Kidney (tissue), 22 donors: Measurements from ENCODE around the gene SAMM50. TPM values are rescaled to one million over a fixed set of nuclear protein-coding genes. Genes with fewer than 3 reads are reported as not detected.

ENCODE experiments used
- DNase-seq, 5 donors: peaks; one replicate each; pipeline ENCODE4 v3.0.0-alpha.2; 2013 to 2020
- FAIRE-seq: peaks from 2 replicates; lab custom pipeline; 2012; peaks lifted over from hg19 to GRCh38; lab: Jason Lieb, UNC
- H3K27ac ChIP-seq, 2 donors: one replicate each; pipeline ENCODE4 v1.7.0; 2013; ENCODE audit warnings: low read depth in 2 of 2, low read length in 2 of 2, inconsistent platforms in 1 of 2
- H3K27me3 ChIP-seq: one replicate; pipeline ENCODE4 v1.7.1; 2013; ENCODE audit warnings: low read length, inconsistent platforms; ENCODE audit not compliant: control insufficient read depth, insufficient read depth
- H3K36me3 ChIP-seq, 3 donors: one replicate each; pipeline versions ENCODE4 v1.7.0 to v1.7.1; 2013; ENCODE audit warnings: low read length in 3 of 3, control low read depth in 1 of 3, inconsistent platforms in 1 of 3; ENCODE audit not compliant: insufficient read depth in 3 of 3, control insufficient read depth in 2 of 3
- H3K4me1 ChIP-seq, 3 donors: one replicate each; pipeline versions ENCODE4 v1.7.0 to v1.7.1; 2013; ENCODE audit warnings: low read length in 3 of 3, inconsistent platforms in 1 of 3, low read depth in 1 of 3; ENCODE audit not compliant: control insufficient read depth in 2 of 3, insufficient read depth in 2 of 3
- H3K4me3 ChIP-seq, 3 donors: one replicate each; pipeline versions ENCODE4 v1.7.0 to v1.8.1; 2013; ENCODE audit warnings: low read length in 3 of 3, control low read depth in 1 of 3, inconsistent platforms in 1 of 3
- H3K9ac ChIP-seq, 3 donors: one replicate each; pipeline versions ENCODE4 v1.7.0 to v1.7.1; 2013; ENCODE audit warnings: low read length in 3 of 3, control low read depth in 1 of 3, inconsistent platforms in 1 of 3
- H3K9me3 ChIP-seq, 3 donors: one replicate each; pipeline versions ENCODE4 v1.7.0 to v1.7.1; 2013; ENCODE audit warnings: low read length in 3 of 3, control low read depth in 1 of 3, inconsistent platforms in 1 of 3; ENCODE audit not compliant: control insufficient read depth in 2 of 3, insufficient read depth in 1 of 3
- CTCF ChIP-seq: IDR thresholded peaks from 3 replicates; pipeline ENCODE4 v1.5.1; 2012; ENCODE audit warnings: mild to moderate bottlenecking, moderate library complexity, borderline replicate concordance; ENCODE audit not compliant: insufficient read depth; ENCODE audit errors: extremely low read depth
- intact Hi-C: fragments of 100-400 bp; cut with DNase I; formaldehyde crosslinking; loops from one replicate; pipeline ENCODE4 v1.11.1; 2022
- long read RNA-seq, 10 donors: library from polyadenylated mRNA in 1 of 10; unstranded in 1 of 10; transcript quantifications; one replicate each; pipeline ENCODE4 v2.0.0 and lab custom pipeline, GENCODE V29; 2021 to 2026
- polyA plus RNA-seq: library from polyadenylated mRNA; stranded (reverse); fragments of 350-450 nt; fragmentation: Illumina TruSeq; extraction: RNeasy Lipid Tissue Mini Kit (QIAGEN cat#74804); gene quantifications from one replicate; pipeline ENCODE4 v1.2.3, GENCODE V29; 2014; ENCODE audit warnings: low read depth, low replicate concordance; ENCODE audit not compliant: insufficient read depth
- total RNA-seq: library from RNA; stranded (reverse); fragmentation: NEBNext Ultra II Directional; extraction: Animal tissue kit (Norgen Biotek cat#: 25700); gene quantifications from one replicate; pipeline ENCODE4 v1.2.1, GENCODE V29; 2021
- donor health status: control.
- donor health status: control.
- donor health status: control.
- donor health status: control.
- donor health status: control.
- donor health status: DM: yes; HTN: yes; CAD: no.
- donor health status: Normal renal cell carcinoma (clear cell type).

The SAMM50 gene
- total RNA-seq (34.9 TPM), polyA plus RNA-seq (57.0 TPM)
- long read RNA-seq, donor 1, transcript SAMM50-201 (15 exons, 1,717 nt), result major isoform, 21 of 49 reads
- long read RNA-seq, donor 1, partial matches to known transcripts, result 22 of 49 reads
- long read RNA-seq, donor 1, other reads (novel, unspliced or antisense), result 0 of 49 reads
- long read RNA-seq, donor 2, transcript SAMM50-201 (15 exons, 1,717 nt), result major isoform, 17 of 41 reads
- long read RNA-seq, donor 2, partial matches to known transcripts, result 23 of 41 reads
- long read RNA-seq, donor 2, other reads (novel, unspliced or antisense), result 0 of 41 reads
- long read RNA-seq, donor 3, transcript SAMM50-201 (15 exons, 1,717 nt), result major isoform, 18 of 34 reads
- long read RNA-seq, donor 3, partial matches to known transcripts, result 13 of 34 reads
- long read RNA-seq, donor 3, other reads (novel, unspliced or antisense), result 0 of 34 reads
- long read RNA-seq, donor 4, transcript SAMM50-201 (15 exons, 1,717 nt), result major isoform, 11 of 11 reads
- long read RNA-seq, donor 4, partial matches to known transcripts, result 0 of 11 reads
- long read RNA-seq, donor 4, other reads (novel, unspliced or antisense), result 0 of 11 reads
- long read RNA-seq, donor 5, partial matches to known transcripts, result 0 of 1 reads
- long read RNA-seq, donor 5, other reads (novel, unspliced or antisense), result 0 of 1 reads
- long read RNA-seq, donor 6, transcript SAMM50-201 (15 exons, 1,717 nt), result major isoform, 28 of 67 reads
- long read RNA-seq, donor 6, partial matches to known transcripts, result 38 of 67 reads
- long read RNA-seq, donor 6, other reads (novel, unspliced or antisense), result 0 of 67 reads
- long read RNA-seq, donor 7, transcript SAMM50-201 (15 exons, 1,717 nt), result major isoform, 24 of 48 reads
- long read RNA-seq, donor 7, partial matches to known transcripts, result 23 of 48 reads
- long read RNA-seq, donor 7, other reads (novel, unspliced or antisense), result 0 of 48 reads
- long read RNA-seq, donor 8, transcript SAMM50-201 (15 exons, 1,717 nt), result major isoform, 11 of 29 reads
- long read RNA-seq, donor 8, partial matches to known transcripts, result 13 of 29 reads
- long read RNA-seq, donor 8, other reads (novel, unspliced or antisense), result 0 of 29 reads
- long read RNA-seq, donor 9, transcript SAMM50-201 (15 exons, 1,717 nt), result major isoform, 14 of 19 reads
- long read RNA-seq, donor 9, partial matches to known transcripts, result 5 of 19 reads
- long read RNA-seq, donor 9, other reads (novel, unspliced or antisense), result 0 of 19 reads
- long read RNA-seq, donor 10, transcript SAMM50-201 (15 exons, 1,717 nt), result major isoform, 14 of 42 reads
- long read RNA-seq, donor 10, partial matches to known transcripts, result 25 of 42 reads
- long read RNA-seq, donor 10, other reads (novel, unspliced or antisense), result 0 of 42 reads

DNA sequence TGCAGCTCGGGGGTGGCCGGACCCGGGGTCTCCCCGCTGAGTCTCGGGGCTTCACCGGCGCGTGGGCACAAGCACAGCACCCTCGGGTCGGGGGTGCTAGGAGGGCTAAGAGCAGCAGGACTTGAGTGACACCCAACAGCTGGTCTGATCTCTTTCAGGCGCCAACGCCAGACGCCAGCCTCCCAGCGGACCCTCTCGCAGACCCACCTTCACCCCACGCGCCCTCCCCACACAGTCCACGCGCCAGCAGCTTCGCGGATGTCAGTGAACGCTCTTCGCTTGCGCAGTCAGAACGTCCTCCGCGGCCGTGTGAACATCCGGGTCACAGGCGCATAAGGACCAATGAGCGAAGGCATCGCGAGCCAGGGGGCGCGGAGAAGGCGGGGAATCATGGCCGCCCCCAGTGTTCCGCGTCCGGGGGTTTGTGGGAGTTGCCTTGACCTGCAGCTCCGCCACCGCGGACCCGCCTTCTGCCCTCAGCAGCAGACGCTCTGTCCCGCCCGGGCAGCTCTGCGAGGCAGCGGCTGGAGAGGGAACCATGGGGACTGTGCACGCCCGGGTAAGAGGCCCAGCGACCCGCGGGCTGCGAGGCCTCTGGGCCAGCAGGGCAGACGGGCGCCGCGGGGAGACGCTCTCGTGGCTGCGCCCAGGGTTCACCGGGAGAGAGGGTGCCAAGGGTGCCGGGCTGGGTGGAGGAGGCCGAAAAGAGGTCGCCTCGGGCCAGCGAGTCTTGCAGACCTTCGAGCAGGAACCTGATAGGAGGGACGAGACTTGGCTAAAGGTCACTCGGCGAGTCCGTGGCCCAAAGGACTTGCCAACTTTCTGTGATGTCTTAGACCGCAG lies at the start of gene SAMM50:
TSS of gene SAMM50 (plus strand) at position 403 of the 843 bp plus-strand sequence. CDS start at position 539, 136 bp downstream.
- peak within 1 kb of the TSS; percentile 84 to 93 (median 89) for H3K4me3 ChIP-seq
- DNase-seq (peak; percentile 94 to 98 (median 96)), FAIRE-seq (peak; percentile 25)
- intact Hi-C loops, result no loop called here
- no peaks in the 10 kb centered on the region for H3K27me3 ChIP-seq
- peak within 1 kb of the TSS; percentile 46 to 83 (median 53) for H3K9ac ChIP-seq
- H3K36me3 ChIP-seq, result no peaks in the 10 kb centered on the region
- TF ChIP-seq CTCF, result peak; percentile 15
- H3K4me1 ChIP-seq, result peaks cover 0 to 12% (median 7%) of the 10 kb centered on the region in 3 donors
- H3K9me3 ChIP-seq, result no peaks in the 10 kb centered on the region
- peak within 1 kb of the TSS in 1 of 2 donors; percentile 81 for H3K27ac ChIP-seq

DNA sequence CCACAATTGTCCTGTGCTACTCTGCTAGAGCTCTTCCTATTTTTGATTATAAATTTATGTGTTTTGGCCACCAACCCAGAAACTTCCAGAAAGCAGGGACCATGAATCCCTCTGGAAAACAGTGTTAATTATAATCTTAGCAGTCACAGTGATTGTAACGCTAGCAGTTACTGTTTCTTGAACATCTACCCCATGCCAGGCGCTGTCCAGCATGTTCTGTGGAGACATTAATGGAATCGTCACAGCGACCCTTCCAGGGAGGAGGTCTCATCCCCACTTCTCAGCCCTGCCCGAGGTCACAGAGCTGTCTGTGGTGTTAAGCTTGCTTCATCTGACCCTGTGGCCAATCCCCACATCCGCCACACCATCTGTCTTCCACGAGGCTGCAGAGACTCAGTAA lies 49.6 kb upstream of the SAMM50 start:
- TF ChIP-seq CTCF, result no peak
- Histone ChIP-seq H3K4me3 (no peak overlapping the region), H3K4me1 (no peaks in the 10 kb centered on the region), H3K27ac (no peak overlapping the region), H3K9me3 (no peaks in the 10 kb centered on the region), H3K36me3 (no peaks in the 10 kb centered on the region), H3K9ac (no peak overlapping the region), H3K27me3 (no peaks in the 10 kb centered on the region)
- DNase-seq (no peak), FAIRE-seq (no peak)
- intact Hi-C loops, result no loop called here

GRCh38 chr22:43909708-43910107 lies 45.5 kb upstream of the SAMM50 start:
- intact Hi-C loops, result no loop called here
- H3K27me3 ChIP-seq, result no peaks in the 10 kb centered on the region
- TF ChIP-seq CTCF, result no peak

More at GRCh38 chr22:43909708-43910107, 45.5 kb upstream of the SAMM50 start:
- H3K9ac ChIP-seq, result no peak overlapping the region
- no peaks in the 10 kb centered on the region for H3K36me3 ChIP-seq
- no peak for DNase-seq
- no peak overlapping the region for H3K27ac ChIP-seq
- H3K4me3 ChIP-seq, result no peak overlapping the region
- H3K9me3 ChIP-seq, result no peaks in the 10 kb centered on the region
- no peak for FAIRE-seq
- no peaks in the 10 kb centered on the region for H3K4me1 ChIP-seq
